HepG2 (cell line): Measurements from ENCODE around the gene ARHGEF12. TPM values are rescaled to one million over a fixed set of nuclear protein-coding genes. Genes with fewer than 3 reads are reported as not detected.
A peak's percentile ranks its signal among the peaks of the same experiment; 100 is the strongest.

Experiments used
- DPF2 ChIP-seq: sonication (generic); formaldehyde crosslinking; IDR thresholded peaks from 2 replicates; pipeline ENCODE4 v1.4.0; 2020; ENCODE audit warnings: mild to moderate bottlenecking, low read depth, missing genetic modification reagents, borderline replicate concordance
- ERF ChIP-seq: IDR thresholded peaks from 2 replicates; pipeline ENCODE4 v1.6.1; 2018; ENCODE audit warnings: missing biosample characterization, missing genetic modification reagents
- HNRNPL ChIP-seq: fragments of 200-400 bp; formaldehyde crosslinking; IDR thresholded peaks from 2 replicates; pipeline ENCODE4 v1.6.1; 2017; ENCODE audit warnings: mild to moderate bottlenecking, low read depth, low read length
- JARID2 ChIP-seq: sonication (generic); formaldehyde crosslinking; IDR thresholded peaks from 2 replicates; pipeline ENCODE4 v1.8.1; 2023; ENCODE audit warnings: missing genetic modification reagents, inconsistent platforms; ENCODE audit not compliant: insufficient replicate concordance
- MAF1 ChIP-seq: sonication (generic); formaldehyde crosslinking; IDR thresholded peaks from 2 replicates; pipeline ENCODE4 v1.5.0; 2020; ENCODE audit warnings: missing genetic modification reagents, borderline replicate concordance
- SOX13 ChIP-seq, 3 experiments: fragments of 450-650 bp in 1 of 3; sonication (generic) in 1 of 3; formaldehyde crosslinking in 1 of 3; IDR thresholded peaks in 2 of 3; conservative IDR thresholded peaks in 1 of 3; 2 replicates each; pipeline versions ENCODE4 v1.5.0 to v1.6.1; 2016 to 2020; ENCODE audit warnings: antibody characterized with exemption in 1 of 3, mild to moderate bottlenecking in 1 of 3, missing compliant biosample characterization in 1 of 3, missing genetic modification reagents in 1 of 3, moderate library complexity in 1 of 3
- SOX6 ChIP-seq, 2 experiments: fragments of 450-650 bp in 1 of 2; sonication (generic) in 1 of 2; formaldehyde crosslinking in 1 of 2; IDR thresholded peaks; 2 replicates each; pipeline versions ENCODE4 v1.4.0 to v1.6.1; 2017 to 2020; ENCODE audit warnings: antibody characterized with exemption in 1 of 2, mild to moderate bottlenecking in 1 of 2, missing genetic modification reagents in 1 of 2
- TP53 ChIP-seq: sonication (generic); formaldehyde crosslinking; conservative IDR thresholded peaks from 2 replicates; pipeline ENCODE4 v1.4.0; 2020; ENCODE audit warnings: missing genetic modification reagents
- ZFP41 ChIP-seq: sonication (generic); formaldehyde crosslinking; IDR thresholded peaks from 2 replicates; pipeline ENCODE4 v1.4.0; 2020; ENCODE audit warnings: mild to moderate bottlenecking, missing genetic modification reagents, borderline replicate concordance
- ZMAT3 ChIP-seq: sonication (generic); formaldehyde crosslinking; conservative IDR thresholded peaks from 2 replicates; pipeline ENCODE4 v1.7.0; 2021; ENCODE audit warnings: missing genetic modification reagents
- ZNF10 ChIP-seq: sonication (generic); formaldehyde crosslinking; IDR thresholded peaks from 2 replicates; pipeline ENCODE4 v1.4.0; 2020; ENCODE audit warnings: mild to moderate bottlenecking, low read depth, missing genetic modification reagents, borderline replicate concordance
- ZNF33B ChIP-seq: sonication (generic); formaldehyde crosslinking; IDR thresholded peaks from 2 replicates; pipeline ENCODE4 v1.5.1; 2020; ENCODE audit warnings: mild to moderate bottlenecking, missing genetic modification reagents
- ZNF589 ChIP-seq: sonication (generic); formaldehyde crosslinking; conservative IDR thresholded peaks from 2 replicates; pipeline ENCODE4 v1.8.0; 2022; ENCODE audit warnings: mild to moderate bottlenecking, moderate library complexity, missing genetic modification reagents
- ZSCAN20 ChIP-seq: sonication (generic); formaldehyde crosslinking; IDR thresholded peaks from 2 replicates; pipeline ENCODE4 v1.4.0; 2020; ENCODE audit warnings: missing genetic modification reagents, mild to moderate bottlenecking, borderline replicate concordance
- polyA plus RNA-seq, 8 experiments: library from polyadenylated mRNA; depleted of rRNA in 3 of 8; stranded (reverse) in 7 of 8; unstranded in 1 of 8; fragments of >200 nt; fragmentation: Illumina TruSeq in 4 of 8; extraction: Trizol in 4 of 8; gene quantifications; 2 replicates each; pipeline versions ENCODE4 v1.2.1 to v1.2.3, GENCODE V29; 2011 to 2016; ENCODE audit warnings: low read depth in 4 of 8, missing spikeins in 1 of 8, mixed read lengths in 1 of 8; ENCODE audit not compliant: insufficient read depth in 1 of 8
- total RNA-seq, 5 experiments: library from RNA; depleted of rRNA; stranded (reverse); fragments of >200 nt; fragmentation: Illumina TruSeq; extraction: Trizol; gene quantifications; 2 replicates each; pipeline ENCODE4 v1.2.3, GENCODE V29; 2016; ENCODE audit warnings: low read depth in 1 of 5
- TF ChIP-seq, protein P1 (sequence below): sonication (generic); formaldehyde crosslinking; IDR thresholded peaks from 2 replicates; pipeline ENCODE4 v1.4.0; 2020; ENCODE audit warnings: mild to moderate bottlenecking, missing genetic modification reagents
- TF ChIP-seq, protein P2 (sequence below): sonication (generic); formaldehyde crosslinking; IDR thresholded peaks from 2 replicates; pipeline ENCODE4 v1.5.0; 2020; ENCODE audit warnings: missing genetic modification reagents
- TF ChIP-seq, protein P3 (sequence below): IDR thresholded peaks from 2 replicates; pipeline ENCODE4 v1.6.1; 2012; ENCODE audit warnings: inconsistent platforms
- TF ChIP-seq, protein P4 (sequence below): IDR thresholded peaks from 2 replicates; pipeline ENCODE4 v1.6.1; 2016; ENCODE audit warnings: mild to moderate bottlenecking
- TF ChIP-seq, protein P5 (sequence below): sonication (generic); formaldehyde crosslinking; IDR thresholded peaks from 2 replicates; pipeline ENCODE4 v1.4.0; 2020; ENCODE audit warnings: missing genetic modification reagents, borderline replicate concordance
- TF ChIP-seq, protein P6 (sequence below): sonication (generic); formaldehyde crosslinking; conservative IDR thresholded peaks from 2 replicates; pipeline ENCODE4 v1.4.0; 2020; ENCODE audit warnings: mild to moderate bottlenecking, missing genetic modification reagents, moderate library complexity

Gene ARHGEF12
- total and polyA plus RNA-seq, 2 of the 13 experiments (the other 11 are each of a cell fraction or from before 2014, with no cell fraction given): 17.9 to 54.4 TPM

DNA sequence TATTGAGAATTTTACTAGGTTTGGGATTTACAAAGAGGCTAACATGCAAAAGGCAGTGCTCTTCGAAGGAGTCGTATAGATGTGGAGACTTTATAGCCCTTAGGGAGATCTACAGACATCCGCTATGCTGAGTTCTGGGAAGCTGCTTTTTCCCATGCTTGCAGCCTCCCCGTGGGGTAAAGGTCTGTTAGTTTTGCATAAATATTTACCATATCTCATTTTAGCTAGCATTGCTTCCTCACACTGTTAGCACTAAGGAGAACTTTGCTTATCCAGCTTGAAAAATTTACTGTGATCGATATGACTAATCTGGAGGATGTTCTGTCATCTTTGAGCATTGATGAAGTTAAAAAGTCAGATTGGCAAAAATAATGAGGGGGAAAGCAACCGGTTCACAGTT lies 18.6 kb downstream of the ARHGEF12 start (continued):
- TF ChIP-seq, protein P1, sequence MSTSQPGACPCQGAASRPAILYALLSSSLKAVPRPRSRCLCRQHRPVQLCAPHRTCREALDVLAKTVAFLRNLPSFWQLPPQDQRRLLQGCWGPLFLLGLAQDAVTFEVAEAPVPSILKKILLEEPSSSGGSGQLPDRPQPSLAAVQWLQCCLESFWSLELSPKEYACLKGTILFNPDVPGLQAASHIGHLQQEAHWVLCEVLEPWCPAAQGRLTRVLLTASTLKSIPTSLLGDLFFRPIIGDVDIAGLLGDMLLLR (CRISPR knock-in tag): no peak
- TF ChIP-seq, protein P2, sequence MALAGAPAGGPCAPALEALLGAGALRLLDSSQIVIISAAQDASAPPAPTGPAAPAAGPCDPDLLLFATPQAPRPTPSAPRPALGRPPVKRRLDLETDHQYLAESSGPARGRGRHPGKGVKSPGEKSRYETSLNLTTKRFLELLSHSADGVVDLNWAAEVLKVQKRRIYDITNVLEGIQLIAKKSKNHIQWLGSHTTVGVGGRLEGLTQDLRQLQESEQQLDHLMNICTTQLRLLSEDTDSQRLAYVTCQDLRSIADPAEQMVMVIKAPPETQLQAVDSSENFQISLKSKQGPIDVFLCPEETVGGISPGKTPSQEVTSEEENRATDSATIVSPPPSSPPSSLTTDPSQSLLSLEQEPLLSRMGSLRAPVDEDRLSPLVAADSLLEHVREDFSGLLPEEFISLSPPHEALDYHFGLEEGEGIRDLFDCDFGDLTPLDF (CRISPR knock-in tag): no peak
- TF ChIP-seq ZNF589: no peak
- TF ChIP-seq HNRNPL: no peak
- TF ChIP-seq ZMAT3 (CRISPR knock-in tag): no peak
- TF ChIP-seq DPF2 (CRISPR knock-in tag): no peak
- TF ChIP-seq, protein P3, sequence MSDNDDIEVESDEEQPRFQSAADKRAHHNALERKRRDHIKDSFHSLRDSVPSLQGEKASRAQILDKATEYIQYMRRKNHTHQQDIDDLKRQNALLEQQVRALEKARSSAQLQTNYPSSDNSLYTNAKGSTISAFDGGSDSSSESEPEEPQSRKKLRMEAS: no peak
- TF ChIP-seq ZSCAN20 (CRISPR knock-in tag): no peak
- TF ChIP-seq ERF (CRISPR knock-in tag): no peak
- TF ChIP-seq ZNF33B: no peak
- TF ChIP-seq, protein P4, sequence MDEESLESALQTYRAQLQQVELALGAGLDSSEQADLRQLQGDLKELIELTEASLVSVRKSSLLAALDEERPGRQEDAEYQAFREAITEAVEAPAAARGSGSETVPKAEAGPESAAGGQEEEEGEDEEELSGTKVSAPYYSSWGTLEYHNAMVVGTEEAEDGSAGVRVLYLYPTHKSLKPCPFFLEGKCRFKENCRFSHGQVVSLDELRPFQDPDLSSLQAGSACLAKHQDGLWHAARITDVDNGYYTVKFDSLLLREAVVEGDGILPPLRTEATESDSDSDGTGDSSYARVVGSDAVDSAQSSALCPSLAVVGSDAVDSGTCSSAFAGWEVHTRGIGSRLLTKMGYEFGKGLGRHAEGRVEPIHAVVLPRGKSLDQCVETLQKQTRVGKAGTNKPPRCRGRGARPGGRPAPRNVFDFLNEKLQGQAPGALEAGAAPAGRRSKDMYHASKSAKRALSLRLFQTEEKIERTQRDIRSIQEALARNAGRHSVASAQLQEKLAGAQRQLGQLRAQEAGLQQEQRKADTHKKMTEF (CRISPR knock-in tag): peak; percentile 44
- no peak for TF ChIP-seq TP53 (CRISPR knock-in tag)
- no peak for TF ChIP-seq SOX6 (IDR thresholded peaks at IDR 0.05)
- peak; percentile 14; the same call in 1 of the 2 replicates for TF ChIP-seq SOX6 (CRISPR knock-in tag; IDR thresholded peaks at IDR 0.05)
- TF ChIP-seq, protein P5, sequence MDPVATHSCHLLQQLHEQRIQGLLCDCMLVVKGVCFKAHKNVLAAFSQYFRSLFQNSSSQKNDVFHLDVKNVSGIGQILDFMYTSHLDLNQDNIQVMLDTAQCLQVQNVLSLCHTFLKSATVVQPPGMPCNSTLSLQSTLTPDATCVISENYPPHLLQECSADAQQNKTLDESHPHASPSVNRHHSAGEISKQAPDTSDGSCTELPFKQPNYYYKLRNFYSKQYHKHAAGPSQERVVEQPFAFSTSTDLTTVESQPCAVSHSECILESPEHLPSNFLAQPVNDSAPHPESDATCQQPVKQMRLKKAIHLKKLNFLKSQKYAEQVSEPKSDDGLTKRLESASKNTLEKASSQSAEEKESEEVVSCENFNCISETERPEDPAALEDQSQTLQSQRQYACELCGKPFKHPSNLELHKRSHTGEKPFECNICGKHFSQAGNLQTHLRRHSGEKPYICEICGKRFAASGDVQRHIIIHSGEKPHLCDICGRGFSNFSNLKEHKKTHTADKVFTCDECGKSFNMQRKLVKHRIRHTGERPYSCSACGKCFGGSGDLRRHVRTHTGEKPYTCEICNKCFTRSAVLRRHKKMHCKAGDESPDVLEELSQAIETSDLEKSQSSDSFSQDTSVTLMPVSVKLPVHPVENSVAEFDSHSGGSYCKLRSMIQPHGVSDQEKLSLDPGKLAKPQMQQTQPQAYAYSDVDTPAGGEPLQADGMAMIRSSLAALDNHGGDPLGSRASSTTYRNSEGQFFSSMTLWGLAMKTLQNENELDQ: no peak
- TF ChIP-seq, protein P6, sequence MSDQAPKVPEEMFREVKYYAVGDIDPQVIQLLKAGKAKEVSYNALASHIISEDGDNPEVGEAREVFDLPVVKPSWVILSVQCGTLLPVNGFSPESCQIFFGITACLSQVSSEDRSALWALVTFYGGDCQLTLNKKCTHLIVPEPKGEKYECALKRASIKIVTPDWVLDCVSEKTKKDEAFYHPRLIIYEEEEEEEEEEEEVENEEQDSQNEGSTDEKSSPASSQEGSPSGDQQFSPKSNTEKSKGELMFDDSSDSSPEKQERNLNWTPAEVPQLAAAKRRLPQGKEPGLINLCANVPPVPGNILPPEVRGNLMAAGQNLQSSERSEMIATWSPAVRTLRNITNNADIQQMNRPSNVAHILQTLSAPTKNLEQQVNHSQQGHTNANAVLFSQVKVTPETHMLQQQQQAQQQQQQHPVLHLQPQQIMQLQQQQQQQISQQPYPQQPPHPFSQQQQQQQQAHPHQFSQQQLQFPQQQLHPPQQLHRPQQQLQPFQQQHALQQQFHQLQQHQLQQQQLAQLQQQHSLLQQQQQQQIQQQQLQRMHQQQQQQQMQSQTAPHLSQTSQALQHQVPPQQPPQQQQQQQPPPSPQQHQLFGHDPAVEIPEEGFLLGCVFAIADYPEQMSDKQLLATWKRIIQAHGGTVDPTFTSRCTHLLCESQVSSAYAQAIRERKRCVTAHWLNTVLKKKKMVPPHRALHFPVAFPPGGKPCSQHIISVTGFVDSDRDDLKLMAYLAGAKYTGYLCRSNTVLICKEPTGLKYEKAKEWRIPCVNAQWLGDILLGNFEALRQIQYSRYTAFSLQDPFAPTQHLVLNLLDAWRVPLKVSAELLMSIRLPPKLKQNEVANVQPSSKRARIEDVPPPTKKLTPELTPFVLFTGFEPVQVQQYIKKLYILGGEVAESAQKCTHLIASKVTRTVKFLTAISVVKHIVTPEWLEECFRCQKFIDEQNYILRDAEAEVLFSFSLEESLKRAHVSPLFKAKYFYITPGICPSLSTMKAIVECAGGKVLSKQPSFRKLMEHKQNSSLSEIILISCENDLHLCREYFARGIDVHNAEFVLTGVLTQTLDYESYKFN (CRISPR knock-in tag): peak; percentile 67
- no peak for TF ChIP-seq SOX13 (IDR thresholded peaks at IDR 0.05)
- TF ChIP-seq SOX13 (CRISPR knock-in tag; conservative IDR thresholded peaks at IDR 0.05 in 1 of 2, IDR thresholded peaks at IDR 0.05 in 1 of 2): peak in 1 of 2 experiments; percentile 25; a peak in 1 of 4 replicates
- no peak for TF ChIP-seq ZFP41 (CRISPR knock-in tag)
- no peak for TF ChIP-seq ZNF10
- TF ChIP-seq JARID2 (CRISPR knock-in tag): no peak
- no peak for TF ChIP-seq MAF1 (CRISPR knock-in tag)
